ENCODE data around the gene GAB1. TPM values are rescaled to one million over a fixed set of nuclear protein-coding genes. Genes with fewer than 3 reads are reported as not detected.

The GAB1 gene
- total and polyA plus RNA-seq, 2 experiments from 2014 or later = 1.8 to 6.3 TPM

DNA sequence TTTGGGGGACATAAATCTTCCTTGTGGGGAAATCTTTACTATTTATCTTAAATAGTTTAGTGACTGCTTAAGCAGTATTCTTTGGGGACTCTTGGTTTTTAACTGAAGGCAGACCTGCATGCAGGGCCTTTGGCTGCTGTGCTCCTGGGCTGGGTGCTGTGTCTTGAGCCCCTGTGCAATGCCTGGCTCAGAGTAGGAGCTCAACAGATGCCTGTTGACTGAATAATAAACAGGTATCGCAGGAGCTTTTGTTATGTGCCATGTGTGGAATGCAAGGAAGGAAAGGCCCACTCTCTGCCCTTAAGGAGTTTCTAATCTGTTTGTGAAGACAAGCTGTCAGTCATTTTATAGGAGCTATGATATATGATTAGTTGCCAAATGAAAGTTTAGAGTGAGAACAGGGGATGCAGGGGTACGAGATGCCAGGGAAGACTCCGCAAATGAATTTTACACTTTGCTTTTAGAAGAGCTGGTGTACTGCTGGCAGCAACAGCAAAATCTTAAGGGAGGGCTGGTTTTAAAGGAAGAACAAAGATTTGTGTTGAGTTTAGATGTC, 6.7 kb downstream of the GAB1 start:
- H3K9me2 ChIP-seq (ENCODE audit: insufficient read depth) = no peaks in the 10 kb centered on the region
- no peak for DNase-seq
- H3K9me3 ChIP-seq (ENCODE audit: low read depth) = no peaks in the 10 kb centered on the region
- H2AFZ ChIP-seq = no peak overlapping the region
- H4K20me1 ChIP-seq (ENCODE audit: insufficient read depth) = no peaks in the 10 kb centered on the region
- TF ChIP-seq EZH2phosphoT487 (IDR thresholded peaks at IDR 0.05; ENCODE audit: insufficient read depth, low read depth) (no peak), EZH2 (IDR thresholded peaks at IDR 0.05; ENCODE audit: insufficient read depth, poor library complexity, severe bottlenecking) (no peak)
- WGBS, 2 experiments (ENCODE audit: low coverage in 1 of 2, low lambda C conversion rate in 2 of 2, missing lambda C conversion rate in 2 of 2) = 91 to 92% methylated on average over 3 of the region's 3 CpGs
- no peaks in the 10 kb centered on the region for H3F3A ChIP-seq (ENCODE audit: insufficient read depth)
- peaks cover 76% of the 10 kb centered on the region for H3K79me2 ChIP-seq (ENCODE audit: insufficient read depth)
- in situ Hi-C loops (cut with MboI) = no loop called here
- H3K9ac ChIP-seq = no peak overlapping the region
- H3K4me3 ChIP-seq = no peak overlapping the region
- no peak overlapping the region for H3K4me2 ChIP-seq (ENCODE audit: unreplicated experiment)
- H3K27me3 ChIP-seq (replicated peaks; ENCODE audit: insufficient read depth) = no peaks in the 10 kb centered on the region
- no peak overlapping the region for H3K27ac ChIP-seq
- H3K36me3 ChIP-seq (ENCODE audit: low read depth) = no peaks in the 10 kb centered on the region
- H3K4me1 ChIP-seq (ENCODE audit: insufficient read depth) = no peaks in the 10 kb centered on the region

DNA sequence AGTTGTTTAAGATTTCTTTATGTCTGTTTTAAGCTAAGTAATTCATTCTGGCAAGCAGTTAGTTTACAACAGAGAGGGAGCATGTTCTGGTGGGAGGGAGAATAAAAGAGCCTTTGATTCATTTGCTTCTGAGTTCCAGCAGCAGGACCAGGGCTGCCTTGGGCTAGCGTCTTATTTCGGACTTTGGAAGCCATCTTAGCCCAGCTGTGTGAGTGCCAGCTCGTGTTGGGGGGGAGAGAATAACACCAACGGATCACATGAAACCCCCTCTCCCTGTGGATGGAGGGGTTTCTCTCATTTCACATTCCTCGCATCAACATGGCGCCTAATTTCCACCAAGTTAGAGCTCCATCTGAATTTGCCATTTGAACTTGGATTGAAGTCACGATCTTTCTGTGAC, 7.4 kb downstream of the GAB1 start:
- Histone ChIP-seq H4K20me1 (ENCODE audit: insufficient read depth) (no peaks in the 10 kb centered on the region), H3K9ac (no peak overlapping the region), H3K9me3 (ENCODE audit: low read depth) (no peaks in the 10 kb centered on the region), H2AFZ (no peak overlapping the region), H3K4me2 (ENCODE audit: unreplicated experiment) (no peak overlapping the region), H3K27ac (no peak overlapping the region), H3F3A (ENCODE audit: insufficient read depth) (no peaks in the 10 kb centered on the region), H3K9me2 (ENCODE audit: insufficient read depth) (no peaks in the 10 kb centered on the region), H3K4me3 (no peak overlapping the region), H3K36me3 (ENCODE audit: low read depth) (no peaks in the 10 kb centered on the region), H3K4me1 (ENCODE audit: insufficient read depth) (no peaks in the 10 kb centered on the region), H3K27me3 (replicated peaks; ENCODE audit: insufficient read depth) (no peaks in the 10 kb centered on the region), H3K79me2 (ENCODE audit: insufficient read depth) (peaks cover 74% of the 10 kb centered on the region)
- no peak for TF ChIP-seq EZH2 (IDR thresholded peaks at IDR 0.05; ENCODE audit: insufficient read depth, poor library complexity, severe bottlenecking)
- TF ChIP-seq EZH2phosphoT487 (IDR thresholded peaks at IDR 0.05; ENCODE audit: insufficient read depth, low read depth) = no peak
- in situ Hi-C loops (cut with MboI) = no loop called here
- no peak for DNase-seq
- 93 to 94% methylated on average over 7 of the region's 7 CpGs for WGBS, 2 experiments (ENCODE audit: low coverage in 1 of 2, low lambda C conversion rate in 2 of 2, missing lambda C conversion rate in 2 of 2)

DNA sequence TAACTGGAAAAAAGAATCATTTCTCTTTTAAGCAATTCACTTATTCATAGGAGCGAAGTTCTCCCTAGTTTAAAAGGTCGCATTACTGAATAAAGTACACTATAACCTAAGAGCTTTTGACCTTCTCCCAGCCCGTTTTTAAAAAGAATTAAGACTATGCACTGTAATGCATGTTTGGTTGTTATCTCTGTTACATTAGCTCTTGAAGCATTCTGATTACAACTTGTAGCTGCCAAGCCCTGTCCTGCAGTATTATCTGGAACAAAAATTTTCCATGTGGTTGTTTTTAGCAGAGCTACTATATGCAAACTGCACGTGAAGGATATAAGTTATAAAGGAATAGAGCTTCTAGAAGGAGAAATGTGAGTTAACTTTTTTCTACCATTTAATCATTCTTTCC, 8.1 kb downstream of the GAB1 start:
- in situ Hi-C loops (cut with MboI) = no loop called here
- no peaks in the 10 kb centered on the region for H3K9me3 ChIP-seq (ENCODE audit: low read depth)
- no peaks in the 10 kb centered on the region for H3K9me2 ChIP-seq (ENCODE audit: insufficient read depth)
- no peak overlapping the region for H2AFZ ChIP-seq
- H3K4me2 ChIP-seq (ENCODE audit: unreplicated experiment) = no peak overlapping the region
- no peaks in the 10 kb centered on the region for H3K4me1 ChIP-seq (ENCODE audit: insufficient read depth)
- H3F3A ChIP-seq (ENCODE audit: insufficient read depth) = no peaks in the 10 kb centered on the region
- H3K79me2 ChIP-seq (ENCODE audit: insufficient read depth) = peaks cover 67% of the 10 kb centered on the region
- no peak for DNase-seq
- no peak overlapping the region for H3K4me3 ChIP-seq
- no peak for TF ChIP-seq EZH2 (IDR thresholded peaks at IDR 0.05; ENCODE audit: insufficient read depth, poor library complexity, severe bottlenecking)
- no peak for TF ChIP-seq EZH2phosphoT487 (IDR thresholded peaks at IDR 0.05; ENCODE audit: insufficient read depth, low read depth)
- no peaks in the 10 kb centered on the region for H3K36me3 ChIP-seq (ENCODE audit: low read depth)
- 68 to 83% methylated on average over 4 of the region's 4 CpGs for WGBS, 2 experiments (ENCODE audit: low coverage in 1 of 2, low lambda C conversion rate in 2 of 2, missing lambda C conversion rate in 2 of 2)
- no peak overlapping the region for H3K9ac ChIP-seq
- no peak overlapping the region for H3K27ac ChIP-seq
- no peaks in the 10 kb centered on the region for H3K27me3 ChIP-seq (replicated peaks; ENCODE audit: insufficient read depth)
- H4K20me1 ChIP-seq (ENCODE audit: insufficient read depth) = no peaks in the 10 kb centered on the region

DNA sequence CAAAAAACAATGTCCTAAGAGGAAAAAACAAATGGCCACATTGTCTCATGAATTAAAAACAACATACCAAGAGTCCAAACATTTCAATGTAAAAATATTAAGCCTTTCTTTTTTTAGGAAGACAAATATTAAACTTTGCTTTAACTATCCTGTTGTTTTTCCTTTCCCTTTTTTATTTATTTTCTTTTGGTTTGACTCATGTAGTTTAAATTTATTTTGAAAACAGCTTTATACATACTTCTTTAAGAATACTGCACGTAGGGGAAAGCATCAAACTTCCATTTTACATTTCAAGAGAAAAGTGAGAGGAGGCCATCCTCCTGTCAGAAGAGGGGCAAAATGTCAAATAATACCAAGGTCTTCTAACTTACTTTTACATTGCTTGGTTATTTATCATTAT, 8.7 kb downstream of the GAB1 start:
- in situ Hi-C loops (cut with MboI) = no loop called here

DNA sequence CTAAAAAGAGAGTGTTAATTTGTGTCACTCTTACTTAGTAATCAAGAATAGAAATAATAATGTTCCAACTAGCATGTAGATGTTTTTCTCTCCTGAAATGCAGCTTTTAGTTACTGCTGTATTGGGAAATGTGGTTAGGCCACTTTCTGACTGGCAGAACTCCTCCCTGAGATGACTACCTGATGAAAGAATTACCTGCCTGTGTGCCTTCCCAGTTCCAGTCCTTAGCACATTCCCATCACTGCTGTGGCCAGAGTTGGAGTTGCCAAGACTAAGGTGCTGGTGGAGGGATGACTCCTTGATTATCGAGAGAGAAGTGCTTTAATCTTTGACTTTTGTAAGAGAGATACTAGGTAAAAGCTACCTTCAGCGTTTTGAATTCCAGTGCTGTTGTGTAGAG, 9.5 kb downstream of the GAB1 start:
- no peaks in the 10 kb centered on the region for H3K9me2 ChIP-seq (ENCODE audit: insufficient read depth)
- H3K27me3 ChIP-seq (replicated peaks; ENCODE audit: insufficient read depth) = no peaks in the 10 kb centered on the region
- no peaks in the 10 kb centered on the region for H4K20me1 ChIP-seq (ENCODE audit: insufficient read depth)
- no peaks in the 10 kb centered on the region for H3F3A ChIP-seq (ENCODE audit: insufficient read depth)
- WGBS, 2 experiments (ENCODE audit: low coverage in 1 of 2, low lambda C conversion rate in 2 of 2, missing lambda C conversion rate in 2 of 2) = 68 to 77% methylated on average over 2 of the region's 2 CpGs
- H3K4me3 ChIP-seq = no peak overlapping the region
- no peaks in the 10 kb centered on the region for H3K36me3 ChIP-seq (ENCODE audit: low read depth)
- no peak for TF ChIP-seq EZH2 (IDR thresholded peaks at IDR 0.05; ENCODE audit: insufficient read depth, poor library complexity, severe bottlenecking)
- TF ChIP-seq EZH2phosphoT487 (IDR thresholded peaks at IDR 0.05; ENCODE audit: insufficient read depth, low read depth) = no peak
- no peak overlapping the region for H3K9ac ChIP-seq
- no peaks in the 10 kb centered on the region for H3K4me1 ChIP-seq (ENCODE audit: insufficient read depth)
- no peak for DNase-seq
- H2AFZ ChIP-seq = no peak overlapping the region
- no peaks in the 10 kb centered on the region for H3K9me3 ChIP-seq (ENCODE audit: low read depth)
- no peak overlapping the region for H3K27ac ChIP-seq
- H3K79me2 ChIP-seq (ENCODE audit: insufficient read depth) = peaks cover 59% of the 10 kb centered on the region
- in situ Hi-C loops (cut with MboI) = no loop called here
- no peak overlapping the region for H3K4me2 ChIP-seq (ENCODE audit: unreplicated experiment)

More for the DNA sequence above, 8.7 kb downstream of the GAB1 start:
- Histone ChIP-seq H3K36me3 (ENCODE audit: low read depth) (no peaks in the 10 kb centered on the region), H3K27me3 (replicated peaks; ENCODE audit: insufficient read depth) (no peaks in the 10 kb centered on the region), H3K4me3 (no peak overlapping the region), H3K9ac (no peak overlapping the region), H3K4me1 (ENCODE audit: insufficient read depth) (no peaks in the 10 kb centered on the region), H3K9me2 (ENCODE audit: insufficient read depth) (no peaks in the 10 kb centered on the region), H3K9me3 (ENCODE audit: low read depth) (no peaks in the 10 kb centered on the region), H3K27ac (no peak overlapping the region), H3F3A (ENCODE audit: insufficient read depth) (no peaks in the 10 kb centered on the region), H2AFZ (no peak overlapping the region), H4K20me1 (ENCODE audit: insufficient read depth) (no peaks in the 10 kb centered on the region), H3K79me2 (ENCODE audit: insufficient read depth) (peaks cover 66% of the 10 kb centered on the region), H3K4me2 (ENCODE audit: unreplicated experiment) (no peak overlapping the region)
- DNase-seq = no peak
- WGBS, 2 experiments (ENCODE audit: low coverage in 1 of 2, low lambda C conversion rate in 2 of 2, missing lambda C conversion rate in 2 of 2) = 94 to 95% methylated on average over 1 of the region's 1 CpG
- no peak for TF ChIP-seq EZH2 (IDR thresholded peaks at IDR 0.05; ENCODE audit: insufficient read depth, poor library complexity, severe bottlenecking)
- TF ChIP-seq EZH2phosphoT487 (IDR thresholded peaks at IDR 0.05; ENCODE audit: insufficient read depth, low read depth) = no peak
